Bronchial epithelial cell (primary cell): ENCODE data around the gene PARVA. TPM values are rescaled to one million over a fixed set of nuclear protein-coding genes. Genes with fewer than 3 reads are reported as not detected.

Experiments
- DNase-seq: peaks from one replicate; pipeline ENCODE4 v3.0.0-alpha.2; 2010; ENCODE audit warnings: low read depth
- FAIRE-seq: peaks from 2 replicates; lab custom pipeline; 2011; peaks lifted over from hg19 to GRCh38; lab: Jason Lieb, UNC
- H3K27me3 ChIP-seq: 2 replicates; pipeline ENCODE4 v1.5.1; 2011; ENCODE audit warnings: low read length; ENCODE audit not compliant: control insufficient read depth, insufficient read depth
- H3K36me3 ChIP-seq: 2 replicates; pipeline ENCODE4 v1.5.1; 2011; ENCODE audit warnings: low read length; ENCODE audit not compliant: control insufficient read depth, insufficient read depth
- H3K4me3 ChIP-seq: 2 replicates; pipeline ENCODE4 v1.5.1; 2011; ENCODE audit warnings: mild to moderate bottlenecking, low read depth, low read length, control low read depth
- total RNA-seq: library from RNA; depleted of rRNA; stranded (reverse); fragments of >200 nt; gene quantifications from 2 replicates; pipeline ENCODE4 v1.2.1, GENCODE V29; 2014
- TF ChIP-seq, protein P1 (sequence below): IDR thresholded peaks from 2 replicates; pipeline ENCODE4 v1.5.1; 2011; ENCODE audit warnings: mild to moderate bottlenecking, moderate library complexity, low read length, control low read depth, inconsistent platforms; ENCODE audit not compliant: insufficient read depth, severe bottlenecking

PARVA gene
- total RNA-seq, 1 donor from 2014 or later: 7.6 TPM

- FAIRE-seq (no peak), DNase-seq (no peak)
- TF ChIP-seq, protein P1, sequence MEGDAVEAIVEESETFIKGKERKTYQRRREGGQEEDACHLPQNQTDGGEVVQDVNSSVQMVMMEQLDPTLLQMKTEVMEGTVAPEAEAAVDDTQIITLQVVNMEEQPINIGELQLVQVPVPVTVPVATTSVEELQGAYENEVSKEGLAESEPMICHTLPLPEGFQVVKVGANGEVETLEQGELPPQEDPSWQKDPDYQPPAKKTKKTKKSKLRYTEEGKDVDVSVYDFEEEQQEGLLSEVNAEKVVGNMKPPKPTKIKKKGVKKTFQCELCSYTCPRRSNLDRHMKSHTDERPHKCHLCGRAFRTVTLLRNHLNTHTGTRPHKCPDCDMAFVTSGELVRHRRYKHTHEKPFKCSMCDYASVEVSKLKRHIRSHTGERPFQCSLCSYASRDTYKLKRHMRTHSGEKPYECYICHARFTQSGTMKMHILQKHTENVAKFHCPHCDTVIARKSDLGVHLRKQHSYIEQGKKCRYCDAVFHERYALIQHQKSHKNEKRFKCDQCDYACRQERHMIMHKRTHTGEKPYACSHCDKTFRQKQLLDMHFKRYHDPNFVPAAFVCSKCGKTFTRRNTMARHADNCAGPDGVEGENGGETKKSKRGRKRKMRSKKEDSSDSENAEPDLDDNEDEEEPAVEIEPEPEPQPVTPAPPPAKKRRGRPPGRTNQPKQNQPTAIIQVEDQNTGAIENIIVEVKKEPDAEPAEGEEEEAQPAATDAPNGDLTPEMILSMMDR: no peak
- Histone ChIP-seq H3K36me3 (no peaks in the 10 kb centered on the region), H3K27me3 (no peaks in the 10 kb centered on the region), H3K4me3 (no peak overlapping the region)
Measured at GRCh38 chr11:12512826-12513395, 135.5 kb downstream of the PARVA start.

GRCh38 chr11:12516387-12517105 lies 139.2 kb downstream of the PARVA start:
- H3K27me3 ChIP-seq: no peaks in the 10 kb centered on the region
- H3K4me3 ChIP-seq: no peak overlapping the region
- DNase-seq (no peak), FAIRE-seq (no peak)
- TF ChIP-seq, protein P1: no peak
- peaks cover 6% of the 10 kb centered on the region for H3K36me3 ChIP-seq

GRCh38 chr11:12517306-12517705 lies 139.9 kb downstream of the PARVA start:
- DNase-seq (no peak), FAIRE-seq (no peak)
- no peaks in the 10 kb centered on the region for H3K27me3 ChIP-seq
- TF ChIP-seq, protein P1: no peak
- H3K4me3 ChIP-seq: no peak overlapping the region
- peaks cover 6% of the 10 kb centered on the region for H3K36me3 ChIP-seq

GRCh38 chr11:12517741-12518140 lies 140.4 kb downstream of the PARVA start:
- DNase-seq (no peak), FAIRE-seq (no peak)
- peaks cover 6% of the 10 kb centered on the region for H3K36me3 ChIP-seq
- TF ChIP-seq, protein P1: no peak
- H3K4me3 ChIP-seq: no peak overlapping the region
- no peaks in the 10 kb centered on the region for H3K27me3 ChIP-seq

GRCh38 chr11:12518606-12519385 lies 141.4 kb downstream of the PARVA start:
- FAIRE-seq (no peak), DNase-seq (no peak)
- Histone ChIP-seq H3K36me3 (peaks cover 6% of the 10 kb centered on the region), H3K4me3 (no peak overlapping the region), H3K27me3 (no peaks in the 10 kb centered on the region)
- TF ChIP-seq, protein P1: no peak
